ENCODE results near the gene PCDH15.
"Not testable (repeated sequence)": the region's sequence is repeated elsewhere in the genome, so short reads cannot be mapped to it uniquely, and the experiment has no call there.

The PCDH15 gene

DNA sequence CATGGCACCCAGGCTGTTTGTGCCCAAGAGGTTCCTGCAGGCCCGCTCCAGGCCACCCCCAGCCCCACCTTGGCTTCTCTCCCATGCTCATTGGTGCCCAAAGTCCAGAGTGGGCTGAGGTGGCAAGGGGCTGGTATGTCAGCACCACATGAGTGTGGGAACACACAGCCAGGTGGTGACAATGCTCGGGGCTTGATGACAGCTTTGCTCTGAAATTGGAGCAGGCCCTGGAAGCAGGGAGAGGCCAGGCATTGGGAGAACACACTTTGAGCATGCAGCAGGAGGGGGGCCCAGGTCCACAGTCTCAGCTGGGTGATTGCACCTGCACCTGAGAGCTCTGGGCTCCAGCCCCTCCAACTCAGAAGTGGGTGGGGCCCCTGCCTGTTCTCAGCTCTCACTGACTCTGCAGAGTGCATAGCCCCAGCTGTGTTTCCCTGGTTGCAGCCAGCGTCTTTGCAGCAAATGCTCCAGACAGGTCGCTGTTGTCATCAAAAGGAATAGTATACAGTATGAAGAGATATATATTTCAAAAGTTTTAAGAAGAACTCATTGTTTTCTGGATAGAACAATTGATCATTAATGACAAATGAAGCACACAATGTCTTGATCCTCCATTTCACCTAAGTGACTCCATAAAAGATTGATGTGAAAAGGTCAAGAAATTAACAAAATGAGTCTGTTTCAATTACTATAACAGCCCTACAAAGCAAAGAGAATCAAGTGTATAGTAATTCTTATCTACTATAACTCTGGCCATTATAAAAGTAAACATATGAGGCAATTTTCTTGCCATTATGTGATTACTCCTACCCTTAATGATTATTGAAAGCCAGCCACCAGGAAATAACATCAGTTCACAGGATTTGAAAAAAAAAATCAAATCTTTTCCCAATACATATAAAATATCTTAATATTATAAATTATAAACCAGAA lies 848.1 kb downstream of the PCDH15 start:
- DNase-seq = peak in 1 of 3 experiments; percentile 19

GRCh38 chr10:53939654-53940053 lies 861.4 kb downstream of the PCDH15 start:
- DNase-seq = no peak

GRCh38 chr10:53930648-53931047 lies 870.4 kb downstream of the PCDH15 start:
- DNase-seq = no peak

DNA sequence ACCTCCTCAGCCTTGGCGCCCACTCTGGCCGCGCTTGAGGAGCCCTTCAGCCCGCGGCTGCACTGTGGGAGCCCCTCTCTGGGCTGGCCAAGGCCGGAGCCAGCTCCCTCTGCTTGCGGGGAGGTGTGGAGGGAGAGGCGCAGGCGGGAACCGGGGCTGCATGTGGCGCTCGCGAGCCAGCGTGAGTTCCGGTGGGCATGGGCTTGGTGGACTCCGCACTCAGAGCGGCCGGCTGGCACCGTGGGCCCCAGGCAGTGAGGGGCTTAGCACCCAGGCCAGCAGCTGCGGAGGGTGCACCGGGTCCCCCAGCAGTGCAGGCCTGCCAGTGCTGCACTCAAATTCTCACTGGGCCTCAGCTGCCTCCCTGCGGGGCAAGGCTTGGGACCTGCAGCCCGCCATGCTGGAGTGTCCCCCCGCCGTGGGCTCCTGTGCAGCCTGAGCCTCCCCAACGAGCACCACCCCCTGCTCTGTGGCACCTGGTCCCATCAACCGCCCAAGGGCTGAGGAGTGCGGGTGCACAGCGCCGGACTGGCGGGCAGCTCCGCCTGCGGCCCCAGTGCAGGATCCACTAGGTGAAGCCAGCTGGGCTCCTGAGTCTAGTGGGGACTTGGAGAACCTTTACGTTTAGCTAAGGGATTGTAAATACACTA lies 876.9 kb downstream of the PCDH15 start:
- DNase-seq = not testable (repeated sequence)

- DNase-seq = no peak
Measured at GRCh38 chr10:53918755-53919154, 882.3 kb downstream of the PCDH15 start.

DNA sequence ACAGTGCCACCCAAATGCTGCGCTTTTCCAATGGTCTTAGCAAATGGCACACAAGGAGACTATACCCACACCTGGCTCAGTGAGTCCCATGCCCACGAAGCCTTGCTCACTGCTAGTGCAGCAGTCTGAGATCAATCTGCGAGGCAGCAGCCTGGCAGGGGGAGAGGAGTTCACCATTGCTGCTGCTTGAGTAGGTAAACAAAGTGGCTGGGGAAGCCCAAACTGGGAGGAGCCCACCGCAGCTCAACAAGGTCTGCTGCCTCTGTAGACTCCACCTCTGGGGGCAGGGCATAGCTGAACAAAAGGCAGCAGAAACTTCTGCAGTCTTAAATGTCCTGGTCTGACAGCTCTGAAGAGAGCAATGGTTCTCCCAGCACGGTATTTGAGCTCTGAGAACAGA lies 891.2 kb downstream of the PCDH15 start:
- no peak for DNase-seq

DNA sequence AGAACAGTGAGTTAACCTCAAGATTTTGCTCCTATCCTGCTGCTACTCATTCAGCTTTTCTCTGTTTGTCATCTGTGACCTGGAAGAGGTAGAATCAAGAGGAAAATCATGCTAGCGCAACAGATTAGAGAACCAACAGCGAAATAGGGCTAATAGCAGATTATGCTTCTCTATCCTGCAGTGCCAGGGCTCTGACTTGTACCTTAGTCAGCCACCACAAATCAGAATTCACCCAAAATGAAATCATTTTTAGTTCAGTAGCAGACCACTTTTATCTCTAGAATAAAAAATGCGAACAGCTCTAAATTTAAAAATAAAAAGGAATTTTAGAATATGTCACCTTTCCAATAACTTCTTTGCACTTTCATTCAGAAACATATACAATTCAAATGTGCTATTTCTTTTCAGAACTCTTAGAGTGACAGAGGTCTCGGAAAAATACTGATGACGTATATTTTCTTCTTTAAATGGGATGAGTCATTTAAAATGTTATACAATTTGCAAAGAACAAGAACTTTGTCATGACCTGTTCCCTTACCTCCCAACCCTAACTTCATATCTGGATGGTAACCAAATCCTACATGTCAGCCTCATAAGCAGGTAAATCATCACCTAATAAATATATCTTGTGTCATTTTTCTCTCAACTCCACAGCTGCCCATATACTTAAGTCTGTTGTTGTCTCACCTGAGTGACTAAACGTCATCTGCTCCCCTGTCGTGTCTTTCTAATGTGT lies 896.4 kb downstream of the PCDH15 start:
- peak in 1 of 3 experiments; percentile 0 for DNase-seq

DNA sequence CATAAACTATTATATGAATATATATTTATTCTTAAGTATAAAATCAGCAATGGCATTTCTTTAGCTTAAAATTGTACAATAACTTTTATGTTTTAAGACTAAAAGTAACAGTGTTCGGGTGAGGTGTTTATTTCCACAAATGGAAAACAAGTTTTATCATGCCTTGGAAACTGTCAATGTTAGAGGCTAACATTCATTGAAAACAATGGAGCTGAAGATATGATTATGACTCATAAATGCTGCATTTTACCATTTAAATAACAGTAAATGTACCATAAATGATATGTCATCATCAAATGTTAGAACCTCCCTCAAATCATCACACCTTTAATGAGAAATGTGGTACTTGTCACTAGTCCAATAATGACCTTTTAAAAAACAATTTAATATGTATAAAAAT lies 897.3 kb downstream of the PCDH15 start:
- no peak for DNase-seq

DNA sequence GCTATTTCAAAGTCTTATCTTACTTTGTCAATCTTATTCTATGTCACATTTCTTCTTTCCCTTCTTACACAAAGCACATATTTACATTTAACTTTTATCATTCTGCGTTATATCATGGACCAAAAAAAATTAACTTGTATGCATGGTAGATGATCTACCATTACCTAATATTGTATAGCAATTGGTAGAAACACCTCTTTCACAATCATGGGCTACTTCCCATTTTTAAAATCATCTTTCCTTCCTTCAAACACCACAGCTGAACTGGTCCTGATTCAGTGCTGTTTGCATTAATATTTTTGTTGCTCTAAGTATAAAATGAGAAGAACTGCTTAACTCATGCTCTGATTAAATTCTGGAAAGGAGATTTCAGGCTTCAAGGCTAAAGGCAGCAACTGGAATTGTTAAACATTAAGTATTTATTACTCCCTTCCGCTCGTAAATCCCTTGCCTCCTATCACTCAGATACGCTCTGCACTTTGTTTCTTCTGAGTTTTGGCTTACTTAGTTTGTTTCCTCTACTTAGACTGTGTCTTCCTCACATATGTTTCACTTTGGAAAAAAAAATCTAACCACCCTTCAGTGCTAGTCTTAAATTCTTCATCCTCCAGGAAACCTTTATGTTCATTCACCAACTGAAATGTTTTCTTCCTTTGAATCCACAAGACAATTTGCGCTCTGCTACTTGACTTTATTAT lies 901.4 kb downstream of the PCDH15 start:
- DNase-seq = no peak

DNA sequence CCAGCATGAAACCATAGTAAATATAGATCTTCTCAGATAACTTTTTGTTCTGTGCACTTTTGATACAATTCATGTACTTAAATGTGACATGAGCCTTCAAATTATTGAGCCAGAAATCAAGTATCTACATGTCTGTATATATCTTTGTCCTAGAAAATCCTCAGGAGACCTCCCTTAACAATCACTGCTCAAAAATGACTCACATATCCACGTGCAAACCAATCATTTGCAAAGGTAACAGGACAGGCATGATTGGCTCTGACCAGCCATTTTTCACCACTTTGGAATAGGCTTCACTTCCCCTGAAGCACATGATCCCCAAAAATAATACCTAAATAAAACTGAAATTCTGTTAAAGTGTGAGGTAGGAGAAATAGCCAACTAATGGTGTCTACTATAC lies 902.5 kb downstream of the PCDH15 start:
- DNase-seq = no peak

- DNase-seq = no peak
Measured at GRCh38 chr10:53894145-53894544, 906.9 kb downstream of the PCDH15 start.

GRCh38 chr10:53893061-53893460 lies 908.0 kb downstream of the PCDH15 start:
- no peak for DNase-seq

- peak in 1 of 3 experiments; percentile 2 for DNase-seq
Measured at GRCh38 chr10:53886325-53887300, 914.4 kb downstream of the PCDH15 start.

DNA sequence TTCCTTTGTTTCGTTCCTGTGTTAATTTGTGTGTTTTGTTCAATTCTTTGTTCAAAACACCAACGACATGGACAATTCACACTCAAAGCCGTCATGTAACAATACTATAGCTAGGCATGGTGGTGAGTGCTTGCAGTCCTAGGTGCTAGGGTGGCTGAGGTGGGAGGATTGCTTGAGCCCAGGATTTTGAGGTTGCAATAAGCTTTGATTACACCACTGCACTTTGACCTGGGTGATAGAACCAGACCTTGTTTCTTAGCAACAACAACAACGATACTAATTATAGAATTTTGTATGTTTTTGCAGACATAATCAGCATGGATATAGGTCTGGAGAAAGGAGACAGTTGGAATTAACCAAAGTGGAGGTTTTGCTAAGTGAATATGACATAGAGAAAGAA lies 936.2 kb downstream of the PCDH15 start:
- peak in 1 of 3 experiments; percentile 55 for DNase-seq

- DNase-seq = no peak
Measured at GRCh38 chr10:53852450-53853175, 948.4 kb downstream of the PCDH15 start.

GRCh38 chr10:53846809-53847208 lies 954.2 kb downstream of the PCDH15 start:
- peak in 1 of 3 experiments; percentile 10 for DNase-seq

DNA sequence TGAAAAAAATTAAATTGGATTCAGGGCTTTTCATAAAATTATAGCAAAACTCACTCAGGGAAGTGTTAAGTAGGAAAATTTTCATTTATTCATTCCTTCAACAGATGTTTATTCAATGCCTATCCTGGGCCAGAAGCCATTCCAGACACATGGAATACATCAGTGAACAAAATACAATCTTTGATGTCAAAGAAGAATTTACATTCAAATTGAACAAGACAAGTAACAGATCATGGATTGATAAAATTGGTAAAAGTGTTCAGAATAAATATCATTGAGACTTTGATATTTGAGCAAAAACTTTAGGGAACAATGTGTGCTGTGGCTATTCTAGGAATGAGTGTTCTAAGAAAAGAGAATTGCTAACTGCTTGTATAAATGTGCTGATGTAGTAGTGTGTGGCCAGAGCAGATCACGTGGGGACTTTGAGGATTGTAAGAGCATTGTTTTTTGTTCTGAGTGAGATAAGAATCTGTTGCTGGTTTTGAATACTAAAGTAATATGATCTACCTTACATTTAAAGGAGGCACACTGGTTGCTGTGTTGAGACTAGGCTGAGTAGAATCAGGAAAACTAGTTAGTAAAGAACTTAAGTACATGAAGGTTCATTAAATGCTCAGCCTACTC lies 957.2 kb downstream of the PCDH15 start:
- no peak for DNase-seq

DNA sequence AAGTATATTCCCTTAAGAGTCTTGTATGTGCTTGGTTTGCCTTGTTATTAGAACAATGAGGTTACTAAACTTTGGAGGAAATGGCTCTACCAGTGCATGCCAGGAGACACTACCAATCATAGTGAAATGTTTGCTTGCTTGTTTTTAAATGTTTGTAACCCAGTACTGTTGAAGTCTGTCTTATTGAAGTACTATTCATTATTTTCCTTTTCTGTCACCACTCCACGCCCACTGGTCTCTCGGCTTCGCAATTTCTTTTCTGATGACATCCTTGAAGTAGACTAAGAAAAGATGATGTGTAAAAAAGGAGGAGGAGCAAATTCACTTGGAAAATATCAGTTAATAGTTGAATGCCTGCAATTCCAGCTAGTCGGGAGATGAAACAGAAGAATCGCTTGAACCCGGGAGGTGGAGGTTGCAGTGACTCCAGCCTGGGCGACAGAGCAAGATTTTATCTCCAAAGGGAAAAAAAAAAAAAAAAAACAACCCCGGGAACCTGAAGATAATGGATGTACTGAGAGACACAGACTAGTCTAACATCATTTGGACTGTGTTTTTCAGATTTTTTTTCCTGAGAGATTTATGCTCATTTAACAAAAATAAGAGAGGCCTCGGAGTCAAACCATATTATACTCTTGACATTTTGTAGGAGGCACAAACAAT lies 959.4 kb downstream of the PCDH15 start:
- no peak for DNase-seq

- DNase-seq = no peak
Measured at GRCh38 chr10:53840653-53841052, 960.4 kb downstream of the PCDH15 start.

Data from NCI-H1417 (cell line).